HepG2 (cell line): ENCODE results near the gene TMEM233. TPM values are rescaled to one million over a fixed set of nuclear protein-coding genes. Genes with fewer than 3 reads are reported as not detected.

Experiments used
- FOXA3 ChIP-seq: IDR thresholded peaks from 2 replicates; pipeline ENCODE4 v1.6.1; 2016; ENCODE audit warnings: missing genetic modification reagents, missing compliant biosample characterization
- HDAC2 ChIP-seq: sonication (generic); formaldehyde crosslinking; IDR thresholded peaks from 2 replicates; pipeline ENCODE4 v1.4.0; 2020; ENCODE audit warnings: missing genetic modification reagents
- RXRB ChIP-seq: IDR thresholded peaks from 2 replicates; pipeline ENCODE4 v1.6.1; 2016; ENCODE audit warnings: borderline replicate concordance, missing genetic modification reagents, missing compliant biosample characterization
- SAP130 ChIP-seq: IDR thresholded peaks from 2 replicates; pipeline ENCODE4 v1.6.1; 2016; ENCODE audit warnings: low read depth
- SOX5 ChIP-seq: IDR thresholded peaks from 2 replicates; pipeline ENCODE4 v1.6.1; 2016; ENCODE audit warnings: borderline replicate concordance
- TCF7 ChIP-seq: sonication (generic); IDR thresholded peaks from 2 replicates; pipeline ENCODE4 v1.6.1; 2016; ENCODE audit warnings: antibody characterized with exemption, low read depth
- THYN1 ChIP-seq: sonication (generic); formaldehyde crosslinking; IDR thresholded peaks from 2 replicates; pipeline ENCODE4 v1.8.1; 2023; ENCODE audit warnings: low read depth, mild to moderate bottlenecking, moderate library complexity, missing genetic modification reagents, borderline replicate concordance
- ZBTB7B ChIP-seq: sonication (generic); formaldehyde crosslinking; IDR thresholded peaks from 2 replicates; pipeline ENCODE4 v1.4.0; 2020; ENCODE audit warnings: missing genetic modification reagents
- ZFX ChIP-seq: sonication (generic); formaldehyde crosslinking; IDR thresholded peaks from 2 replicates; pipeline ENCODE4 v1.4.0; 2020; ENCODE audit warnings: mild to moderate bottlenecking, low read depth, missing genetic modification reagents, moderate library complexity
- ZNF331 ChIP-seq: sonication (generic); formaldehyde crosslinking; IDR thresholded peaks from 2 replicates; pipeline ENCODE4 v1.4.0; 2020; ENCODE audit warnings: missing genetic modification reagents
- polyA plus RNA-seq, 8 experiments: library from polyadenylated mRNA; depleted of rRNA in 3 of 8; stranded (reverse) in 7 of 8; unstranded in 1 of 8; fragments of >200 nt; fragmentation: Illumina TruSeq in 4 of 8; extraction: Trizol in 4 of 8; gene quantifications; 2 replicates each; pipeline versions ENCODE4 v1.2.1 to v1.2.3, GENCODE V29; 2011 to 2016; ENCODE audit warnings: low read depth in 4 of 8, missing spikeins in 1 of 8, mixed read lengths in 1 of 8; ENCODE audit not compliant: insufficient read depth in 1 of 8
- total RNA-seq, 5 experiments: library from RNA; depleted of rRNA; stranded (reverse); fragments of >200 nt; fragmentation: Illumina TruSeq; extraction: Trizol; gene quantifications; 2 replicates each; pipeline ENCODE4 v1.2.3, GENCODE V29; 2016; ENCODE audit warnings: low read depth in 1 of 5
- TF ChIP-seq, protein P1 (sequence below): sonication (generic); formaldehyde crosslinking; IDR thresholded peaks from 2 replicates; pipeline ENCODE4 v1.8.1; 2023; ENCODE audit warnings: missing genetic modification reagents, mild to moderate bottlenecking, borderline replicate concordance
- TF ChIP-seq, protein P2 (sequence below): sonication (generic); formaldehyde crosslinking; IDR thresholded peaks from 2 replicates; pipeline ENCODE4 v1.4.0; 2020; ENCODE audit warnings: missing genetic modification reagents, borderline replicate concordance
- TF ChIP-seq, protein P3 (sequence below): IDR thresholded peaks from 2 replicates; pipeline ENCODE4 v1.6.1; 2016; ENCODE audit warnings: mild to moderate bottlenecking
- TF ChIP-seq, protein P4 (sequence below): IDR thresholded peaks from 2 replicates; pipeline ENCODE4 v1.6.1; 2018; ENCODE audit warnings: missing genetic modification reagents, mild to moderate bottlenecking, missing compliant biosample characterization
- TF ChIP-seq, protein P5 (sequence below): sonication (generic); formaldehyde crosslinking; IDR thresholded peaks from 2 replicates; pipeline ENCODE4 v1.5.1; 2020; ENCODE audit warnings: mild to moderate bottlenecking, missing genetic modification reagents, borderline replicate concordance
- TF ChIP-seq, protein P6 (sequence below): sonication (generic); formaldehyde crosslinking; IDR thresholded peaks from 2 replicates; pipeline ENCODE4 v1.4.0; 2020; ENCODE audit warnings: missing genetic modification reagents

The TMEM233 gene
- total and polyA plus RNA-seq, 2 of the 13 experiments (the other 11 are each of a cell fraction or from before 2014, with no cell fraction given), result 0.03 TPM; not detected in 1

DNA sequence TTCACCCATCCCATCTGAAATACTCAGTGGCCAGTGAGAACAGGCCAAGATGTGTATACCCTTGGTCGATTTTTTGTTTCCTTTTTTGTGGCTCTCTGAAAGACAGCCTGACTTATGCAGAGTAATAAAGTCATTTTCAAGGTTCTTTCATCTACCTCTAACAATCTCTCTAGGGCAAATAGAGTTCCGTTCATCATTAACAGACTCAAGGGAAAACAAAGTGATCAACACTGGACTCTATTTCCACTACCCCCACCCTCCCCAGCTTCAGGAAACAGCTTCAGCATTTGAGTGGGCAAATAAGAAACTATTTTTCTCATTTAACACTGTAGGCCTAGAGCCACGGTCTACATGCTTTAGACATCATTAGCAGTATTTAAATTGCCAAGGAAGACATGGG lies 90.2 kb downstream of the TMEM233 start (continued):
- peak; percentile 55; the same call in 1 of the 2 replicates for TF ChIP-seq FOXA3 (CRISPR knock-in tag)
- TF ChIP-seq, protein P1, sequence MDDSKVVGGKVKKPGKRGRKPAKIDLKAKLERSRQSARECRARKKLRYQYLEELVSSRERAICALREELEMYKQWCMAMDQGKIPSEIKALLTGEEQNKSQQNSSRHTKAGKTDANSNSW (CRISPR knock-in tag), result no peak
- TF ChIP-seq, protein P2, sequence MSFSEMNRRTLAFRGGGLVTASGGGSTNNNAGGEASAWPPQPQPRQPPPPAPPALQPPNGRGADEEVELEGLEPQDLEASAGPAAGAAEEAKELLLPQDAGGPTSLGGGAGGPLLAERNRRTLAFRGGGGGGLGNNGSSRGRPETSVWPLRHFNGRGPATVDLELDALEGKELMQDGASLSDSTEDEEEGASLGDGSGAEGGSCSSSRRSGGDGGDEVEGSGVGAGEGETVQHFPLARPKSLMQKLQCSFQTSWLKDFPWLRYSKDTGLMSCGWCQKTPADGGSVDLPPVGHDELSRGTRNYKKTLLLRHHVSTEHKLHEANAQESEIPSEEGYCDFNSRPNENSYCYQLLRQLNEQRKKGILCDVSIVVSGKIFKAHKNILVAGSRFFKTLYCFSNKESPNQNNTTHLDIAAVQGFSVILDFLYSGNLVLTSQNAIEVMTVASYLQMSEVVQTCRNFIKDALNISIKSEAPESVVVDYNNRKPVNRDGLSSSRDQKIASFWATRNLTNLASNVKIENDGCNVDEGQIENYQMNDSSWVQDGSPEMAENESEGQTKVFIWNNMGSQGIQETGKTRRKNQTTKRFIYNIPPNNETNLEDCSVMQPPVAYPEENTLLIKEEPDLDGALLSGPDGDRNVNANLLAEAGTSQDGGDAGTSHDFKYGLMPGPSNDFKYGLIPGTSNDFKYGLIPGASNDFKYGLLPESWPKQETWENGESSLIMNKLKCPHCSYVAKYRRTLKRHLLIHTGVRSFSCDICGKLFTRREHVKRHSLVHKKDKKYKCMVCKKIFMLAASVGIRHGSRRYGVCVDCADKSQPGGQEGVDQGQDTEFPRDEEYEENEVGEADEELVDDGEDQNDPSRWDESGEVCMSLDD (CRISPR knock-in tag), result no peak
- TF ChIP-seq, protein P3, sequence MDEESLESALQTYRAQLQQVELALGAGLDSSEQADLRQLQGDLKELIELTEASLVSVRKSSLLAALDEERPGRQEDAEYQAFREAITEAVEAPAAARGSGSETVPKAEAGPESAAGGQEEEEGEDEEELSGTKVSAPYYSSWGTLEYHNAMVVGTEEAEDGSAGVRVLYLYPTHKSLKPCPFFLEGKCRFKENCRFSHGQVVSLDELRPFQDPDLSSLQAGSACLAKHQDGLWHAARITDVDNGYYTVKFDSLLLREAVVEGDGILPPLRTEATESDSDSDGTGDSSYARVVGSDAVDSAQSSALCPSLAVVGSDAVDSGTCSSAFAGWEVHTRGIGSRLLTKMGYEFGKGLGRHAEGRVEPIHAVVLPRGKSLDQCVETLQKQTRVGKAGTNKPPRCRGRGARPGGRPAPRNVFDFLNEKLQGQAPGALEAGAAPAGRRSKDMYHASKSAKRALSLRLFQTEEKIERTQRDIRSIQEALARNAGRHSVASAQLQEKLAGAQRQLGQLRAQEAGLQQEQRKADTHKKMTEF (CRISPR knock-in tag), result no peak
- 0 out of 2 replicates have a peak, but pooled peaks have one; percentile 20 for TF ChIP-seq SAP130 (CRISPR knock-in tag)
- TF ChIP-seq THYN1 (CRISPR knock-in tag), result no peak
- peak; percentile 79 for TF ChIP-seq SOX5 (CRISPR knock-in tag)
- TF ChIP-seq RXRB (CRISPR knock-in tag), result peak; percentile 31; the same call in 1 of the 2 replicates
- TF ChIP-seq ZFX (CRISPR knock-in tag), result peak; percentile 45; the same call in 1 of the 2 replicates
- peak; percentile 70 for TF ChIP-seq TCF7
- TF ChIP-seq, protein P4, sequence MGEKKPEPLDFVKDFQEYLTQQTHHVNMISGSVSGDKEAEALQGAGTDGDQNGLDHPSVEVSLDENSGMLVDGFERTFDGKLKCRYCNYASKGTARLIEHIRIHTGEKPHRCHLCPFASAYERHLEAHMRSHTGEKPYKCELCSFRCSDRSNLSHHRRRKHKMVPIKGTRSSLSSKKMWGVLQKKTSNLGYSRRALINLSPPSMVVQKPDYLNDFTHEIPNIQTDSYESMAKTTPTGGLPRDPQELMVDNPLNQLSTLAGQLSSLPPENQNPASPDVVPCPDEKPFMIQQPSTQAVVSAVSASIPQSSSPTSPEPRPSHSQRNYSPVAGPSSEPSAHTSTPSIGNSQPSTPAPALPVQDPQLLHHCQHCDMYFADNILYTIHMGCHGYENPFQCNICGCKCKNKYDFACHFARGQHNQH, result 0 out of 2 replicates have a peak, but pooled peaks have one; percentile 31
- peak; percentile 55; the same call in 1 of the 2 replicates for TF ChIP-seq HDAC2 (CRISPR knock-in tag)
- TF ChIP-seq ZBTB7B, result peak; percentile 27; the same call in 1 of the 2 replicates
- TF ChIP-seq, protein P5, sequence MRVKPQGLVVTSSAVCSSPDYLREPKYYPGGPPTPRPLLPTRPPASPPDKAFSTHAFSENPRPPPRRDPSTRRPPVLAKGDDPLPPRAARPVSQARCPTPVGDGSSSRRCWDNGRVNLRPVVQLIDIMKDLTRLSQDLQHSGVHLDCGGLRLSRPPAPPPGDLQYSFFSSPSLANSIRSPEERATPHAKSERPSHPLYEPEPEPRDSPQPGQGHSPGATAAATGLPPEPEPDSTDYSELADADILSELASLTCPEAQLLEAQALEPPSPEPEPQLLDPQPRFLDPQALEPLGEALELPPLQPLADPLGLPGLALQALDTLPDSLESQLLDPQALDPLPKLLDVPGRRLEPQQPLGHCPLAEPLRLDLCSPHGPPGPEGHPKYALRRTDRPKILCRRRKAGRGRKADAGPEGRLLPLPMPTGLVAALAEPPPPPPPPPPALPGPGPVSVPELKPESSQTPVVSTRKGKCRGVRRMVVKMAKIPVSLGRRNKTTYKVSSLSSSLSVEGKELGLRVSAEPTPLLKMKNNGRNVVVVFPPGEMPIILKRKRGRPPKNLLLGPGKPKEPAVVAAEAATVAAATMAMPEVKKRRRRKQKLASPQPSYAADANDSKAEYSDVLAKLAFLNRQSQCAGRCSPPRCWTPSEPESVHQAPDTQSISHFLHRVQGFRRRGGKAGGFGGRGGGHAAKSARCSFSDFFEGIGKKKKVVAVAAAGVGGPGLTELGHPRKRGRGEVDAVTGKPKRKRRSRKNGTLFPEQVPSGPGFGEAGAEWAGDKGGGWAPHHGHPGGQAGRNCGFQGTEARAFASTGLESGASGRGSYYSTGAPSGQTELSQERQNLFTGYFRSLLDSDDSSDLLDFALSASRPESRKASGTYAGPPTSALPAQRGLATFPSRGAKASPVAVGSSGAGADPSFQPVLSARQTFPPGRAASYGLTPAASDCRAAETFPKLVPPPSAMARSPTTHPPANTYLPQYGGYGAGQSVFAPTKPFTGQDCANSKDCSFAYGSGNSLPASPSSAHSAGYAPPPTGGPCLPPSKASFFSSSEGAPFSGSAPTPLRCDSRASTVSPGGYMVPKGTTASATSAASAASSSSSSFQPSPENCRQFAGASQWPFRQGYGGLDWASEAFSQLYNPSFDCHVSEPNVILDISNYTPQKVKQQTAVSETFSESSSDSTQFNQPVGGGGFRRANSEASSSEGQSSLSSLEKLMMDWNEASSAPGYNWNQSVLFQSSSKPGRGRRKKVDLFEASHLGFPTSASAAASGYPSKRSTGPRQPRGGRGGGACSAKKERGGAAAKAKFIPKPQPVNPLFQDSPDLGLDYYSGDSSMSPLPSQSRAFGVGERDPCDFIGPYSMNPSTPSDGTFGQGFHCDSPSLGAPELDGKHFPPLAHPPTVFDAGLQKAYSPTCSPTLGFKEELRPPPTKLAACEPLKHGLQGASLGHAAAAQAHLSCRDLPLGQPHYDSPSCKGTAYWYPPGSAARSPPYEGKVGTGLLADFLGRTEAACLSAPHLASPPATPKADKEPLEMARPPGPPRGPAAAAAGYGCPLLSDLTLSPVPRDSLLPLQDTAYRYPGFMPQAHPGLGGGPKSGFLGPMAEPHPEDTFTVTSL (CRISPR knock-in tag), result peak; percentile 44; the same call in 1 of the 2 replicates
- TF ChIP-seq ZNF331 (CRISPR knock-in tag), result 0 out of 2 replicates have a peak, but pooled peaks have one; percentile 17
- TF ChIP-seq, protein P6, sequence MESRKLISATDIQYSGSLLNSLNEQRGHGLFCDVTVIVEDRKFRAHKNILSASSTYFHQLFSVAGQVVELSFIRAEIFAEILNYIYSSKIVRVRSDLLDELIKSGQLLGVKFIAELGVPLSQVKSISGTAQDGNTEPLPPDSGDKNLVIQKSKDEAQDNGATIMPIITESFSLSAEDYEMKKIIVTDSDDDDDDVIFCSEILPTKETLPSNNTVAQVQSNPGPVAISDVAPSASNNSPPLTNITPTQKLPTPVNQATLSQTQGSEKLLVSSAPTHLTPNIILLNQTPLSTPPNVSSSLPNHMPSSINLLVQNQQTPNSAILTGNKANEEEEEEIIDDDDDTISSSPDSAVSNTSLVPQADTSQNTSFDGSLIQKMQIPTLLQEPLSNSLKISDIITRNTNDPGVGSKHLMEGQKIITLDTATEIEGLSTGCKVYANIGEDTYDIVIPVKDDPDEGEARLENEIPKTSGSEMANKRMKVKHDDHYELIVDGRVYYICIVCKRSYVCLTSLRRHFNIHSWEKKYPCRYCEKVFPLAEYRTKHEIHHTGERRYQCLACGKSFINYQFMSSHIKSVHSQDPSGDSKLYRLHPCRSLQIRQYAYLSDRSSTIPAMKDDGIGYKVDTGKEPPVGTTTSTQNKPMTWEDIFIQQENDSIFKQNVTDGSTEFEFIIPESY (CRISPR knock-in tag), result no peak
